Mucosa of rectum (tissue), 2 donors: ENCODE data around the gene CES3.
"Not testable (repeated sequence)": the region's sequence is repeated elsewhere in the genome, so short reads cannot be mapped to it uniquely, and the experiment has no call there.

ENCODE experiments used
- H3K27ac ChIP-seq, 2 donors: one replicate each; pipeline ENCODE4 v1.7.0; 2013; ENCODE audit warnings: inconsistent platforms in 2 of 2, low read depth in 2 of 2, low read length in 2 of 2
- H3K27me3 ChIP-seq, 2 donors: one replicate each; pipeline ENCODE4 v1.7.0; 2013; ENCODE audit warnings: low read length in 2 of 2; ENCODE audit not compliant: control insufficient read depth in 2 of 2, insufficient read depth in 2 of 2
- H3K36me3 ChIP-seq, 2 donors: one replicate each; pipeline ENCODE4 v1.7.0; 2013; ENCODE audit warnings: low read length in 2 of 2; ENCODE audit not compliant: control insufficient read depth in 2 of 2, insufficient read depth in 2 of 2
- H3K4me1 ChIP-seq, 2 donors: one replicate each; pipeline ENCODE4 v1.7.0; 2013; ENCODE audit warnings: low read length in 2 of 2, mild to moderate bottlenecking in 1 of 2; ENCODE audit not compliant: control insufficient read depth in 2 of 2, insufficient read depth in 2 of 2
- H3K4me3 ChIP-seq, 2 donors: one replicate each; pipeline ENCODE4 v1.7.0; 2013; ENCODE audit warnings: low read length in 2 of 2
- H3K9ac ChIP-seq, 2 donors: one replicate each; pipeline ENCODE4 v1.7.0; 2013; ENCODE audit warnings: low read length in 2 of 2, low read depth in 1 of 2, mild to moderate bottlenecking in 1 of 2
- H3K9me3 ChIP-seq, 2 donors: one replicate each; pipeline ENCODE4 v1.7.0; 2013; ENCODE audit warnings: low read length in 2 of 2; ENCODE audit not compliant: control insufficient read depth in 2 of 2
- donor health status: healthy.
- donor health status: Normal muscosa, but diverticular disease.

CES3 gene

DNA sequence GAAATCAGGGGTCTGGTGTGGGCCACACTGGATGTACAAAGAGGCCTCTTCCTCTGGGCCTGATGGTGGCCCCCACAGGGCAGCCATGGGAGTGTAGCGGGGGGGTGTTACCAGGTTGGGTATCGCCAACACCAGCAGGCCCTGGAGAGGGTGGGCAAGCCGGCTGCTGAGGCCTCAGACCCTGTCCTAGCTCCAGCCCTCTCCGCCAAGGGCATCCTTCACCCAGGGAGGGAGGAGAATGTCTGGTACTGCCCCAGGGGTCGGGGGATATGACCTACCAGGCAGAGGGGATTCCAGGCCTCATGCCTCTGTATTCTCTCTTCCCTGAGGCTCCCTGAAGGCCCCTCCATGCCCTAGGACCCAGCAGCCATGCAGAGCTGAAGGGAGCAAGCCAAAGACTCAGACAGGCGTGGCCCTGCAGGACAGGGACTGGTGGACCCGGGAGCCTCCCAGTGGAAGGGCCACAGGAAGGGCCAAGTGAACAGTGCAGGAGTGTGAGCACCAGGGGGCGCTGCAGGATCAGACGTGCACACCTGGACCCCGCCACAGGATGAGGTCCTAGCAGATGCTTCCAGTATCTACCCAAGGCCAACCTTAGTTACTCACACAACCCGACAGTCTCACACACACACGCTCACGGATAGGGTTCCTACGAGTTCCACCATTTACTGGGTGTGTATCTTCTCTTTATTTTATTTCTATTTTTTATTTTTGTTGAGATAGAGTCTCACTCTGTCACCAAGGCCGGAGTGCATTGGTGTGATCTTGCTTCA is 16.5 kb downstream of the CES3 start:
- Histone ChIP-seq H3K36me3 (peaks cover 4% of the 10 kb centered on the region in 2 donors), H3K4me1 (peaks cover 0 to 13% of the 10 kb centered on the region in 2 donors), H3K27ac (no peak overlapping the region), H3K27me3 (no peaks in the 10 kb centered on the region), H3K9me3 (no peaks in the 10 kb centered on the region), H3K9ac (peak overlapping the region in 1 of 2 donors; percentile 20), H3K4me3 (no peak overlapping the region)

DNA sequence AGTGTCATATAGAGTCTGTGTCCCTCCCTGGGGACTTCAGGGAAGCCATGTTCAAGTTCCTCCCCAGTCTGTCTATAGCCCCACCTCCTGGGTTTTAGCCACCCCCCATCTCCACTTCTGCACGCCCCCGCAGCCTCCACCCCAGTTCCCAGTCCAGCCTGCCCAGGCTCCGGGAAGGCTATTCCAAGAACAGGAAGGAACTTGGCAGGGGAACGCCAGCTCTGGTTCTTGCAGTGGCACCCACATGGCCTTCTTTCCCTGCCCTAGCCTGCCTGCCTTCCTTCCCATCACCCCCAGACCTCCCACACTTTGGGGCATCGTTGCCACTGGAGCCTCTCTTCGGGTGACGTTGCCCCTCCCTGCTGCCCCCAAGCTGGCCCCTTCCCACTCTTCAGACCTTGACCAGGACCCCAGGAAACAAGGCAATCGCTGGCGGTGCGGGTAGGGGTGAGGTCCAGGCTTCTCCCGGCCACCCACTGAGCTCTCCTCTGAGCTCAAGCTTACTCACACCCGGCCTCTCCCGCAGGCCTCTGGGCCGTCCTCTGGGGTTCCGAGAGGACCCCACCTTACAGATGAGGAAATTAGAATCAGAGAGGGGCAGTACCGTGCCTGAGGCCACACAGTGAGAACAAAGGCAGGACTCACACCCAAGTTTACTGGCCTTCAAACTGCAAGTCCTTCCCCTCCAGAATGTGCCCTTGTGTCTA is 18.1 kb downstream of the CES3 start:
- Histone ChIP-seq H3K4me3 (no peak overlapping the region), H3K27me3 (peaks cover 0 to 3% of the 10 kb centered on the region in 2 donors), H3K4me1 (peaks cover 0 to 13% of the 10 kb centered on the region in 2 donors), H3K36me3 (no peaks in the 10 kb centered on the region), H3K27ac (no peak overlapping the region), H3K9ac (no peak overlapping the region), H3K9me3 (no peaks in the 10 kb centered on the region)

DNA sequence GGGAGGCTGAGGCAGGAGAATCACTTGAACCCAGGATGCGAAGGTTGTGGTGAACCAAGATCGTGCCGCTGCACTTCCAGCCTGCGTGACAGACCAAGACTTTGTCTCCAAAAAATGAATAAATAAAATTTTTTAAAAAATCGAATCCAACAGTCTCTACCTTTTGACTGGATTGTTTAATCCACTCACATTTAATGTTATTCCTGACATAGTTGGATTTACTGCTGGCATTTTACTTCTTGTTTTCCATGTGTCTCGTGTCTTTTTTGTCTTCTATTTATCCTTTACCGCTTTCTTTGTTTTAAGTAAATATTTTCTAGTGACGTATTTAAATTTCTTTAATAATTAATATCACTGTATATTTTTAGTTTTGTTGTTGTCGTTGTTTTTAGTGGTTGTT is 22.0 kb downstream of the CES3 start:
- Histone ChIP-seq H3K4me3 (no peak overlapping the region), H3K27ac (no peak overlapping the region), H3K4me1 (peaks cover 0 to 3% of the 10 kb centered on the region in 2 donors), H3K27me3 (peaks cover 0 to 3% of the 10 kb centered on the region in 2 donors), H3K9ac (no peak overlapping the region), H3K36me3 (no peaks in the 10 kb centered on the region), H3K9me3 (no peaks in the 10 kb centered on the region)

DNA sequence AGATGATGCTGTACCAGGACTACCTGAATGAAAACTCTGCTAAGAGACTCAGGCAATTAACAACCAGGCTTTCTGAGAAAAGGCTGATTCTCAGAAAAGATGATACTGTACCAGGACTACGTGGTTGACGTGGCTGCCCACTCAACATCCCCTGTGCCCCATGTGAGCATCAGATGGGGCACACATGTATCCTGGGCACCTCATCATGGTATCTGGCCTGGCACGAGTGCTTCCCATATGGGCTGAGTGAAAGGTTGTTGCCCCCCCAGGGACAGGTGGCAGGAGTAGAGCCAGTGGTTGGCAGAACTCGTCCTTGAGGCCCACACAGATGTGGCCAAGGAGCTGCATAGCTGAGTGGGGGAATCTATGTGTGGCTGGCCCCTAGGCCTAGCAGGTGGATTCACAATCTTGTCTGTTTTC is 23.8 kb downstream of the CES3 start:
- Histone ChIP-seq H3K27me3 (peaks cover 0 to 3% of the 10 kb centered on the region in 2 donors), H3K36me3 (no peaks in the 10 kb centered on the region), H3K4me3 (no peak overlapping the region), H3K9ac (no peak overlapping the region), H3K27ac (no peak overlapping the region), H3K9me3 (no peaks in the 10 kb centered on the region), H3K4me1 (no peaks in the 10 kb centered on the region)

DNA sequence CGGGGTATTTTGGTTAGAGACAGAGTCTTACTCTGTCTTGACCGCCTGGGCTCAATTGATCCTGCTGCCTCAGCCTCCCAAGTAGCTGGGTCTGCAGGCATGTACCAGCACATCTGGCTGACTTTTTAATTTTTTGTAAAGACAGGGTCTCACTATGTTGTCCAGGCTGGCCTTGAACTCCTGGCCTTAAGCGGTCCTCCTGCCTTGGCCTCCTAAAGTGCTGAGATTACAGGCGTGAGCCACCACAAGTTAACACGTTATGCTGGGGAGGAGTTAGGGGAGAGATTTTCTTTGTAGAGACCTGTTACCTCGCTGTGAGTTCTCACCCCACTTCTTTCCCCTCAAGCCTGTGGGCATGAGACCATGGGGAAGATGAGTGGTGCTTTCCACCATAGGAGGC is 25.5 kb downstream of the CES3 start:
- Histone ChIP-seq H3K36me3 (no peaks in the 10 kb centered on the region), H3K4me1 (no peaks in the 10 kb centered on the region), H3K9ac (no peak overlapping the region), H3K4me3 (no peak overlapping the region), H3K9me3 (no peaks in the 10 kb centered on the region), H3K27me3 (peaks cover 0 to 3% of the 10 kb centered on the region in 2 donors), H3K27ac (no peak overlapping the region)

DNA sequence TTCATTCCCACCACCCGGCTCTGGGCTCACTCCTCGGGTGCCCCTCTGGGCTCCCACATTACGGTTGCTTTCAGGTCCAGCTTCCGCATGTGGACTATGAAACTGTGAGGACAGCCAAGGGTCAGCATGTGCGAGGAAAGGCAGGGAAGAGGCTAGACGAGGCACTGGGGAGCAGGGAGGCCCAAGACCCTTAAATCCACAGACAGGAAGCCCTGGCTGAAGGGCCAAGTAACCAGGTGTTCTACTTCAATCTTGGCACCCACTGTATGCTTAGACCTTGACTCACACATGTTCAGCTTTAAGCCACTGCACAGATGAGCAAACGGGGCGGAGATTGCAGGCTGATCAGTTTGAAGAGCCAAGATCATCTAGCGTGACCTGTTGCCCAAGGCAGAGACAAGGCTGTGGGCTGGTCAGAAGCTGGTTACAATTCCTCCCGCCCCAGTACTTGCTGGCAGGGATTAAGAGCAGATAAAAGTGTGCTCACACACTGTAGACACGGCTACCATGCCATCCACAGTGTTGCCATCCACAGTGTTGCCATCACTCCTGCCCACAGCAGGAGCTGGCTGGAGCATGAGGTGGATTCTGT is 27.2 kb downstream of the CES3 start, which contains the start of gene CES4A:
TSS of gene CES4A (plus strand) at position 393 of the 592 bp plus-strand sequence. CDS start at position 577, 184 bp downstream.
- H3K27ac ChIP-seq = no peak within 1 kb of the TSS
- no peaks in the 10 kb centered on the region for H3K36me3 ChIP-seq
- no peak within 1 kb of the TSS for H3K9ac ChIP-seq
- H3K4me3 ChIP-seq = no peak within 1 kb of the TSS
- H3K4me1 ChIP-seq = no peaks in the 10 kb centered on the region
- H3K27me3 ChIP-seq = peaks cover 0 to 3% of the 10 kb centered on the region in 2 donors
- H3K9me3 ChIP-seq = no peaks in the 10 kb centered on the region

DNA sequence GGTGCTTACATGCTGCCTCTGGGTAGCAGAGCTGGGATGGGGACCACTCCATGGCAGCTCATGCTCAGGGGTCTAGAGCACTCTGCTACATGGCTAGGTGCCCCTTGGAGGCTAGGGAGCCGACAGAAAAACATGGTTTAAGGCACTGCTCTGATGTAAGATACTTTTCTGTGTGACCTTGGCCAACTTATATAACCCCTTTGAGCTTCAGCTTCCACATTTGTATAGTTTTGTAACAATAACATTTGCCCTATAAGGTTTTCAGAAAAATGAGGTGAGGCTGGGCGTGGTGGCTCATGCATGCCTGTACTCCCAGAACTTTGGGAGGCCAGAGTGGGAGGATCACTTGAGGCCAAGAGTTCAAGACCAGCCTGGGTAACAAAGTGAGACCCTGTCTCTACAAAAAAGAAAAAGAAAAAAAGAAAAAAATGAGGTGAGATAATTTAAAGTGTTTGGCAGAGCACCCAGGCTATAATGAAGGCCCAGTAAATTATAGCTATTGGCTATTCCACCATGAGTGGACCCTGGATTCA is 30.5 kb downstream of the CES3 start:
- H3K27ac ChIP-seq = no peak overlapping the region
- no peaks in the 10 kb centered on the region for H3K9me3 ChIP-seq
- no peaks in the 10 kb centered on the region for H3K36me3 ChIP-seq
- peaks cover 0 to 3% of the 10 kb centered on the region in 2 donors for H3K4me1 ChIP-seq
- H3K4me3 ChIP-seq = no peak overlapping the region
- H3K9ac ChIP-seq = no peak overlapping the region
- no peaks in the 10 kb centered on the region for H3K27me3 ChIP-seq

DNA sequence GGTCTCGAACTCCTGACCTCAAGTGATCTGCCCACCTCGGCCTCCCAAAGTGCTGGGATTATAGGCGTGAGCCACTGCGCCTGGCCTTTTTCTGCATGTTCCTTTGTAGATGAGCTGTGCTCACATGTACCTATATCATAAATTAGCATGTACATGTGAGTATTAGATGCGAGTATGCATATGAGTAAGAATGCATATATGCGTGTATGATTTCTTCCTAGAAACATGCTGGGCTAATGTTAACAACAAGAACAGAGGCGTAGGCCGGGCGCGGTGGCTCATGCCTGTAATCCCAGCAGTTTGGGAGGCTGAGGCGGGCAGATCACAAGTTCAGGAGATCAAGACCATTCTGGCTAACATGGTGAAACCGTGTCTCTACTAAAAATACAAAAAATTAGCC is 32.5 kb downstream of the CES3 start:
- H3K4me3 ChIP-seq, H3K9me3 ChIP-seq, H3K4me1 ChIP-seq, H3K9ac ChIP-seq, H3K27me3 ChIP-seq, H3K36me3 ChIP-seq, H3K27ac ChIP-seq: not testable (repeated sequence)

DNA sequence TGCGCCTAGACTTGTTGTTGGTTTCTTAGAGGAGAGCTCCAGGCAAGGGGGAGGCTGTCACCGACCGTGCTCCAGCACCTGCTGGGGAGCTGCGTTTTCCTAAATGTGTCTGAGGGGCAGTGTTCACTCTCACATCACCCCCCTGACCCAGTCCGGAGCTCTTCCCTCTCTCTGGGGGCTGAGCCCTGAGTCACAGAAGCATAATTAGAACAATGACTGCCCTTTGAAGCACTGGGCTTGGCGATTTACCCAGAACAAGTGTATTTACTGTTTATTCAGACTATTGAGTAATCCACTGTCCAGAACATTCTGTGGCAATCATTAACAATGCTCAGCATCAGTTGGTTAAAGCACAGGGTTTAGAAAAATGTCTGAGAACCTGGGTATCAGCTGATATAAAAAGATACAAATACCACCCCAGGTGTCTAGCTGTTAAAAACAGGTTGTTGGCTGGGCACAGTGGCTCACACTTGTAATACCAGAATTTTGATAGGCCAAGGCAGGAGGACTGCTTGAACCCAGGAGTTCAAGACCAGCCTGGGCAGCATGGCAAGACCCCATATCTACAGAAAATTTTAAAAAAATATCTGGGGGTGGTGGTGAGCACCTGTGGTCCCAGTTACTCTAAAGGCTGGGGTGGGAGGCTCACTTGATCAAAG is 35.4 kb downstream of the CES3 start:
- no peaks in the 10 kb centered on the region for H3K36me3 ChIP-seq
- H3K4me3 ChIP-seq = no peak overlapping the region
- no peak overlapping the region for H3K27ac ChIP-seq
- H3K27me3 ChIP-seq = no peaks in the 10 kb centered on the region
- peaks cover 9% of the 10 kb centered on the region in 2 donors for H3K4me1 ChIP-seq
- no peak overlapping the region for H3K9ac ChIP-seq
- no peaks in the 10 kb centered on the region for H3K9me3 ChIP-seq
